ENCODE results near the gene ACP5.
A peak's percentile ranks its signal among the peaks of the same experiment; 100 is the strongest.

ACP5 gene

DNA sequence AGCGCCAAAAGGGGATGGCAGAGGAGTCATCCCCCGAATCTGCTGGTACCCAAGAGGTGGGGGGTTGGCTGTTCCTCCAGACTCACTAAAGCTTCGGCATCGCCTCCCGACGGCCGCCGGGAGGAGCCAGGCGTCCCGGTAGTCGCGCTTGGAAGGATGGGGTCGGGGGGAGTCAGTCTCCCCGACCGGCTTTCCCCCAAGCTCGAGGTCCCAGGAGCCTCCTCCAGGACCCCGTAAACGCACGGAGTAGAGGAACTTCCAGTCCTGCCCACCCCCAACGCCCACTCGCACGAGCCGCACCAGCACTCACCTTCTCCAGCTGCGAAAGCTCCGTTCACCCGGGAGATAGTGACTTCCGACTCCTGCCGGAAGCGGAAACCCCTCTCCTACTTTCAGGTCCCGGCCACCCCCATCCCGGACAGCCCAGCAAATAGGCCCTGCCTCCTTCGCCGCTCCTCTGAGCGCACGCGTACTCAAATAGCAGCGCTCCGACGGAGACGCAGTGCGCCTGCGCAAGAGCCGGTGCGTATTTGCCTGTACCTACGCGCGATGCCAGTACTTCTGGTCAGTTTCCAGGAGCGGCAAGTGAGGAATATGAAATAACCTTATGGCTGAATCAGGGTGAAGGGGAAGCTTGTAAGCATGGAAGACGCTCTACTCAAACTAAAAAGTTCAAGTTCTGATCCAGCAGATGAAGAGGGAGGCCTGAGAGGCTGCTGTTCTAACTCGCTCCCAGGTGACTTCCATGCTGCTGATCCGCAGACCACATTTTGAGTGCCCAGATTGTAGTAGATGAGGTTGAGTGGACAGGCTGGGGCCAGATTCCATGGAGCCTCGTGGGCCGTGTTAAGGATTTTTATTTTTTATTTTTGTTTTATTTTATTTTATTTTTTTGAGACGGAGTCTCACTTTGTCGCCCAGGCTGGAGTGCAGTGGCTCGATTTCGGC, 18.3 kb downstream of the ACP5 start, which contains the start of gene ELOF1:
TSS of gene ELOF1 (minus strand) at position 350 of the 948 bp plus-strand sequence. CDS start 4,883 bp downstream, outside the sequence.
- Histone ChIP-seq H3K27ac (ENCODE audit: low read depth, low read length) (peak within 1 kb of the TSS; percentile 67), H3K9ac (ENCODE audit: low read depth, low read length) (peak within 1 kb of the TSS; percentile 79), H3K9me3 (ENCODE audit: control insufficient read depth, insufficient read depth, low read length) (no peaks in the 10 kb centered on the region), H3K4me3 (ENCODE audit: low read depth, low read length) (peak within 1 kb of the TSS; percentile 96), H3K27me3 (ENCODE audit: control insufficient read depth, insufficient read depth, low read length) (no peaks in the 10 kb centered on the region), H3K4me1 (ENCODE audit: control insufficient read depth, insufficient read depth, low read length) (no peaks in the 10 kb centered on the region), H3K36me3 (ENCODE audit: control insufficient read depth, insufficient read depth, low read length) (peaks cover 13% of the 10 kb centered on the region)

DNA sequence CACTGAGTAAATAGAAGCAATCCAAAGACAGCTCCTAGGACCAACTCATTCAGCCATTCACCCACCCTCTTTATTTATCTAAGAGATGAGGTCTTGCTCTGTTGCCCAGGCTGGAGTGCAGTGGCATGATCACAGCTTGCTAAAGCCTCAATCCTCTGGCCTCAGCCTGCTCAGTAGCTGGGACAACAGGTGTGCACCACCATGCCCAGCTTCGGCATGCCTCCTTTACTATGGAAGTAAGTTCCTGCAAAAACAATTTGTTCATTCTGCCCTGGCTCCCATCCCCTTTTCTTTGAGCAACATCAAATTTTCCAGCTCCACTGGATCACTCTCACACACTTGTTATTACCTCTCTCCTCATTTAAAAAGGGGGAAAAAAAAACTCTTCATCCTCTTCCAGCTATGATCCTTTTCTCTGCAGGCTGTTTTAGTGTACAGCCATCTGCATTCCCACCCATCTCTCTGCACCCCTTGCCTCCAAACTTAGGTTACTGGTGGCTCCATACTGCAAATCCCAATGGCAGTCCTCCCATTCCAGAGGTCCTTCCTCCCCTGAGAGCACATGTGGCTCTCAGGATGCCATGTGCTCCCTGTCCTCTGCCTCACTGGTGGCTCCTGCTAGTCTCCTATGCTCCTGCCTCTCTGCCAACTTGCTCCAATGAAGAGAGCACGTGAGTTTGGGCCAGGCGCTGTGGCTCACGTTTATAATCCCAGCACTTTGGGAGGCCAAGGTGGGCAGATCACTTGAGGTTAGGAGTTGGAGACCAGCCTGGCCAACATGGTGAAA, 20.6 kb downstream of the ACP5 start:
- Histone ChIP-seq H3K4me1 (ENCODE audit: control insufficient read depth, insufficient read depth, low read length) (no peaks in the 10 kb centered on the region), H3K36me3 (ENCODE audit: control insufficient read depth, insufficient read depth, low read length) (peaks cover 32% of the 10 kb centered on the region), H3K4me3 (ENCODE audit: low read depth, low read length) (no peak overlapping the region)

GRCh38 chr19:11555246-11555645, 22.2 kb downstream of the ACP5 start:
- Histone ChIP-seq H3K4me1 (ENCODE audit: control insufficient read depth, insufficient read depth, low read length) (no peaks in the 10 kb centered on the region), H3K9me3 (ENCODE audit: control insufficient read depth, insufficient read depth, low read length) (no peaks in the 10 kb centered on the region), H3K4me3 (ENCODE audit: low read depth, low read length) (no peak overlapping the region), H3K36me3 (ENCODE audit: control insufficient read depth, insufficient read depth, low read length) (peaks cover 32% of the 10 kb centered on the region), H3K27me3 (ENCODE audit: control insufficient read depth, insufficient read depth, low read length) (no peaks in the 10 kb centered on the region), H3K9ac (ENCODE audit: low read depth, low read length) (no peak overlapping the region), H3K27ac (ENCODE audit: low read depth, low read length) (no peak overlapping the region)

More for the DNA sequence above, 20.6 kb downstream of the ACP5 start:
- Histone ChIP-seq H3K9ac (ENCODE audit: low read depth, low read length) (no peak overlapping the region), H3K27me3 (ENCODE audit: control insufficient read depth, insufficient read depth, low read length) (no peaks in the 10 kb centered on the region), H3K27ac (ENCODE audit: low read depth, low read length) (no peak overlapping the region), H3K9me3 (ENCODE audit: control insufficient read depth, insufficient read depth, low read length) (no peaks in the 10 kb centered on the region)

DNA sequence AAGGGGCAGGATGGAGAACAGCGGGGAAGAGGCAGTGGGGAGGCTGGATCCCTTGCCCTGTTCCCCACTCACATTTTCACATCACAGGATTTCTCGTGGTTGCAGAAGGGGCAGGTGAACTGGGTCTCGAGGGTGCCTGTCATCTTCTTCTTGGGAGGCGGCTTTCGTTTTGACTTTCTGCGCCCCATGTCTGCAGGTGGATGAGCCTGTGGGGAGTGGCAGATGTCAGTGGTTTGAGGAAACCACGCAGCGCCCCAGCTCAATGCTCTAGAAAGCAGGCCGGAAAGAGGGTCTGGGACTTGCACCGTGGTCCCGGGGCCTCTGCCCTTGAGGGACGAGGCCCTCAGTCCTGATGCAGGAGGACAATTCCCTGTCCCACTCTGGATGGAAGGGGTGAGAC, 23.3 kb downstream of the ACP5 start:
- Histone ChIP-seq H3K27ac (ENCODE audit: low read depth, low read length) (no peak overlapping the region), H3K4me3 (ENCODE audit: low read depth, low read length) (no peak overlapping the region), H3K27me3 (ENCODE audit: control insufficient read depth, insufficient read depth, low read length) (no peaks in the 10 kb centered on the region), H3K36me3 (ENCODE audit: control insufficient read depth, insufficient read depth, low read length) (peaks cover 38% of the 10 kb centered on the region), H3K4me1 (ENCODE audit: control insufficient read depth, insufficient read depth, low read length) (no peaks in the 10 kb centered on the region), H3K9me3 (ENCODE audit: control insufficient read depth, insufficient read depth, low read length) (no peaks in the 10 kb centered on the region), H3K9ac (ENCODE audit: low read depth, low read length) (no peak overlapping the region)

DNA sequence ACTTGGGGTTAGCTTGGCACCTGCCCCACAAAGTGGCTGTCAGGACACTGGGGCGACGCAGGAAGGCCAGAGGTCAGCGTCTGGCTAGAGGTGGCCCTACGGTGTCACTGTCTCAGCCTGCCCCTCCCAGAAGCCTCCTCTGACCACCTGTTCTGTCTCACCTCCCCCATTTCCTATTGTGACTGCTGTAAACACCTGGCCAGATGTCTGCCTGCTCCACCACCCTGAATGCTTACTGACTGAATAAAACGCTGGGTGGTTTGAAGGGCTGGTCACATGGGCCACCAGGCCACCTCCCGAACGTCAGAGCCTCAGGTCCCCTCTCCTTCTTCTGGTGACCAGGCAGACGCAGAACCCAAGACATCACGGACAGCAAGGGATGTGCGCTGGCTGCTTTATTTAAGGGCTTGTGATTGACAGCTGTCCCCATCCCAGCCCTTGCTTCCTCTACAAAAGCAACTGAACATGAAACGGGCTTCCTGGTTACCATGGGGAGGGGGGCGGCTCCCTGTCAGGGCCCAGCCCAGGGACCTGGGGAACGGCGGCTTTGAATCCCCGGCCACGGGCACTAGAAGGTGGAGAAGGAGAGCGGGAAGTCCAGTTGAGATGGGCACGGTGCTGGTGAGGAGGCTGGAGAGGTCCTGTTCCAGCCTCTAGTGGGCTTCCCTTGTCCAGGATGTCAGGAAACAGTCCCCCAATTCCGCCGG, 24.6 kb downstream of the ACP5 start:
- Histone ChIP-seq H3K9me3 (ENCODE audit: control insufficient read depth, insufficient read depth, low read length) (no peaks in the 10 kb centered on the region), H3K27ac (ENCODE audit: low read depth, low read length) (no peak overlapping the region), H3K9ac (ENCODE audit: low read depth, low read length) (no peak overlapping the region), H3K4me1 (ENCODE audit: control insufficient read depth, insufficient read depth, low read length) (no peaks in the 10 kb centered on the region), H3K4me3 (ENCODE audit: low read depth, low read length) (no peak overlapping the region), H3K36me3 (ENCODE audit: control insufficient read depth, insufficient read depth, low read length) (peaks cover 41% of the 10 kb centered on the region), H3K27me3 (ENCODE audit: control insufficient read depth, insufficient read depth, low read length) (no peaks in the 10 kb centered on the region)

DNA sequence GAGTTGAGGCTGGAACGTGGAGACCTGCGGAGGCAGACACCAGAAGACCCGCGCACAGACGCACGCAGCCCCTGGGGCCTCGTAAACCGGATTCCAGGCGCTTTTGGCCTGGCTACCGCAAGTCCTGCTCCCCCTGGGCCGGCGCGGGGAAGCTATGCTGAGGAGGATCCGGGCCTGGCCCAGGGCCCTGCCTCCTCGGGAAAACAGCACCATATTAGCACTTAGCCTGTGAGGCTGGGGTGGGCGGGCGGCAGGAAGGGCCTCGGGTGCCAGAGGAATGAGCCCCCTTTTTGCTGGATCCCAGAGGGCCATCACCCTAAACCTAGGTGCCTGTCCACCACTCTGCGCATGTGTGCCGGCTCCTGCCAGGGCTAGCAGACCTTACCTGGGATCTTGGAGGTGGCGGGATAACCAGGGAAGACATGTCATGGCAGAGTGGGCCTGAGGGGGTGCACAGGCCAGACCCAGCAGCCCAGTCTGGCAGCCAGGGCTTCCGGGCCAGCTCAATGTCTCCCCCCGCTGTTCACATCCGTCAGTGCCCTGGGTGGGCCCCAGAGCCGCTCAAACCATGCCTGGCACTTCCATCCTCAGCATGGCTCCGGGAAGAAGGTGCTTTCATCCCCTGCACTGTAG, 25.7 kb downstream of the ACP5 start:
- H3K36me3 ChIP-seq (ENCODE audit: control insufficient read depth, insufficient read depth, low read length): peaks cover 42% of the 10 kb centered on the region
- no peak overlapping the region for H3K9ac ChIP-seq (ENCODE audit: low read depth, low read length)
- no peaks in the 10 kb centered on the region for H3K27me3 ChIP-seq (ENCODE audit: control insufficient read depth, insufficient read depth, low read length)
- no peak overlapping the region for H3K27ac ChIP-seq (ENCODE audit: low read depth, low read length)
- H3K4me3 ChIP-seq (ENCODE audit: low read depth, low read length): no peak overlapping the region
- H3K4me1 ChIP-seq (ENCODE audit: control insufficient read depth, insufficient read depth, low read length): no peaks in the 10 kb centered on the region
- H3K9me3 ChIP-seq (ENCODE audit: control insufficient read depth, insufficient read depth, low read length): no peaks in the 10 kb centered on the region

DNA sequence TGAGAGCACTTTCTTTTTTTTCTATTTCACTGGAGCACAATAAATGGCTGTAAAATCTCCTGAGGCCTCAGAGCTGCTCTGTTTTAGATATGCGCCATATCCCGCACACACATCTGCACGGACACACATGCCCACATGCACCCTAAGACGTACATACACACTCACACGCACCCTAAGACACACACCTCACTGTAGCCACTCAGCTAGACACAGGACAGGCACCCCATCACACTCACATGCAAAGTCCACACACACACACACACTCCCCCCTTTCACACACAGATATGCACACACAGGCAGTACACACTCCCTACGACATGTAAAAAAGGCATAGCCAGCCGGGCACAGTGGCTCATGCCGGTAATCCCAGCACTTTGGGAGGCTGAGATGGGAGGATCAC, 27.2 kb downstream of the ACP5 start:
- H3K9ac ChIP-seq (ENCODE audit: low read depth, low read length): no peak overlapping the region
- H3K27ac ChIP-seq (ENCODE audit: low read depth, low read length): no peak overlapping the region
- H3K9me3 ChIP-seq (ENCODE audit: control insufficient read depth, insufficient read depth, low read length): no peaks in the 10 kb centered on the region
- H3K4me3 ChIP-seq (ENCODE audit: low read depth, low read length): no peak overlapping the region
- H3K27me3 ChIP-seq (ENCODE audit: control insufficient read depth, insufficient read depth, low read length): no peaks in the 10 kb centered on the region
- peaks cover 36% of the 10 kb centered on the region for H3K36me3 ChIP-seq (ENCODE audit: control insufficient read depth, insufficient read depth, low read length)
- H3K4me1 ChIP-seq (ENCODE audit: control insufficient read depth, insufficient read depth, low read length): no peaks in the 10 kb centered on the region

- Histone ChIP-seq H3K36me3 (ENCODE audit: control insufficient read depth, insufficient read depth, low read length) (peaks cover 33% of the 10 kb centered on the region), H3K9me3 (ENCODE audit: control insufficient read depth, insufficient read depth, low read length) (no peaks in the 10 kb centered on the region), H3K27me3 (ENCODE audit: control insufficient read depth, insufficient read depth, low read length) (no peaks in the 10 kb centered on the region), H3K27ac (ENCODE audit: low read depth, low read length) (no peak overlapping the region), H3K4me1 (ENCODE audit: control insufficient read depth, insufficient read depth, low read length) (no peaks in the 10 kb centered on the region), H3K4me3 (ENCODE audit: low read depth, low read length) (no peak overlapping the region), H3K9ac (ENCODE audit: low read depth, low read length) (no peak overlapping the region)
Observed at GRCh38 chr19:11549386-11549953, 28.0 kb downstream of the ACP5 start.

DNA sequence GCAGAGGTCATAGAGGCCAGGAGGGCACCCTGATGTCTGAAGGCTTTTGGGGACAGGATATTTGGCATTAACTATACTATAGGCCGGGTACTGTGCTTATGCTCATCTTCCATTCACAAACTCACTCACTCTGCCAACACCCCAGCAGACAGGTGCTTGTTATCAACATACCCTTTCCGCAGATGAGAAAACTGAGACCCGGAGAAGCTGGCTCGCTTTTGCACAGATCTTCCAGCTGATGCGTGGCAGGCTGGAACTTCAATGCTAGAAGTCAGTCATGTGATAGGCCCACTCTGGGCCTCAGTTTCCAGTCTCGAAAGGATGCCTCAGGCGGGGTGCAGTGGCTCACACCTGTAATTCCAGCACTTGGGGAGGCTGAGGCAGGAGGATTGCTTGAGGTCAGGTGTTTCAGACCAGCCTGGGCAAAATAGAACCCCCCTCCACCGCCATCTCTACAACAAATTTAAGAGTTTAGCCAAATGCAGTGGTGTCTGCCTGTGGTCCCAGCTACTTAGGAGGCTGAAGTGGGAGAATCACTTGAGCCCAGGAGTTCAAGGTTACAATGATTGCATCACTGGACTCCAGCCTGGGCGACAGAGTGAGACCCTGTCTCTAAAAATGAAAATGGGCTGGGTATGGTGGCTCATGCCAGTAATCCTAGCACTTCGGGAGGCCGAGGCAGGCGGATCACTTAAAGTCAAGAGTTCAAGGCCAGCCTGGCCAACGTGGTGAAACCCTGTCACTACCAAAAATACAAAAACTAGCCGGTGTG, 29.3 kb downstream of the ACP5 start:
- no peak overlapping the region for H3K4me3 ChIP-seq (ENCODE audit: low read depth, low read length)
- no peaks in the 10 kb centered on the region for H3K27me3 ChIP-seq (ENCODE audit: control insufficient read depth, insufficient read depth, low read length)
- no peaks in the 10 kb centered on the region for H3K4me1 ChIP-seq (ENCODE audit: control insufficient read depth, insufficient read depth, low read length)
- peaks cover 19% of the 10 kb centered on the region for H3K36me3 ChIP-seq (ENCODE audit: control insufficient read depth, insufficient read depth, low read length)
- no peak overlapping the region for H3K27ac ChIP-seq (ENCODE audit: low read depth, low read length)
- H3K9me3 ChIP-seq (ENCODE audit: control insufficient read depth, insufficient read depth, low read length): no peaks in the 10 kb centered on the region
- H3K9ac ChIP-seq (ENCODE audit: low read depth, low read length): no peak overlapping the region

Measured in HUES48 (cell line).